HG02943 (cell line): ENCODE data around the gene SFMBT2.
"Not testable (repeated sequence)": the region's sequence is repeated elsewhere in the genome, so short reads cannot be mapped to it uniquely, and the experiment has no call there.

Source experiments
- ATAC-seq: cut with Tn5 transposase; IDR thresholded peaks from one replicate; pipeline ENCODE4 v1.9.1; 2021; ENCODE audit warnings: mild to moderate bottlenecking, low read depth, moderate library complexity; ENCODE audit not compliant: unreplicated experiment

SFMBT2 gene

GRCh38 chr10:7403620-7404019, 7.2 kb downstream of the SFMBT2 start:
- no peak for ATAC-seq

GRCh38 chr10:7401782-7402181, 9.1 kb downstream of the SFMBT2 start:
- ATAC-seq, result no peak

GRCh38 chr10:7401156-7401555, 9.7 kb downstream of the SFMBT2 start:
- ATAC-seq, result no peak

GRCh38 chr10:7400068-7400715, 10.6 kb downstream of the SFMBT2 start:
- ATAC-seq, result no peak

- ATAC-seq, result no peak
These were observed 11.3 kb downstream of the SFMBT2 start for GRCh38 chr10:7399533-7399932.

GRCh38 chr10:7397049-7398035, 13.5 kb downstream of the SFMBT2 start:
- ATAC-seq, result no peak

- not testable (repeated sequence) for ATAC-seq
These were observed 18.5 kb downstream of the SFMBT2 start for GRCh38 chr10:7392301-7392700.

GRCh38 chr10:7391748-7392147, 19.1 kb downstream of the SFMBT2 start:
- ATAC-seq, result no peak

GRCh38 chr10:7390689-7391110, 20.1 kb downstream of the SFMBT2 start:
- ATAC-seq, result not testable (repeated sequence)

GRCh38 chr10:7389844-7390243, 21.0 kb downstream of the SFMBT2 start:
- ATAC-seq, result no peak

- ATAC-seq, result no peak
These were observed 21.5 kb downstream of the SFMBT2 start for GRCh38 chr10:7389346-7389745.

GRCh38 chr10:7388602-7389001, 22.2 kb downstream of the SFMBT2 start:
- ATAC-seq, result no peak

GRCh38 chr10:7388149-7388548, 22.7 kb downstream of the SFMBT2 start:
- not testable (repeated sequence) for ATAC-seq

GRCh38 chr10:7385114-7385513, 25.7 kb downstream of the SFMBT2 start:
- ATAC-seq, result no peak

- no peak for ATAC-seq
These were observed 27.4 kb downstream of the SFMBT2 start for GRCh38 chr10:7383442-7383841.

GRCh38 chr10:7380704-7381241, 30.1 kb downstream of the SFMBT2 start:
- no peak for ATAC-seq

GRCh38 chr10:7378602-7379403, 32.0 kb downstream of the SFMBT2 start:
- no peak for ATAC-seq

GRCh38 chr10:7377614-7378248, 33.1 kb downstream of the SFMBT2 start:
- no peak for ATAC-seq

GRCh38 chr10:7374795-7375194, 36.0 kb downstream of the SFMBT2 start:
- ATAC-seq, result no peak

- ATAC-seq, result no peak
These were observed 37.8 kb downstream of the SFMBT2 start for GRCh38 chr10:7373039-7373438.
